ENCODE measurements around the gene PI3.

The PI3 gene

GRCh38 chr20:45183084-45183483 is 8.4 kb downstream of the PI3 start:
- H3K27me3 ChIP-seq: no peaks in the 10 kb centered on the region
- no peaks in the 10 kb centered on the region for H4K20me1 ChIP-seq
- no peak overlapping the region for H3K27ac ChIP-seq
- no peak overlapping the region for H3K4me2 ChIP-seq
- no peaks in the 10 kb centered on the region for H3K9me3 ChIP-seq
- no peak overlapping the region for H3K4me3 ChIP-seq
- H3K4me1 ChIP-seq: no peaks in the 10 kb centered on the region
- no peak for TF ChIP-seq Cebpa-rat (IDR thresholded peaks at IDR 0.05)
- no peaks in the 10 kb centered on the region for H3K36me3 ChIP-seq
- no peak overlapping the region for H3K9ac ChIP-seq

GRCh38 chr20:45187693-45188092 is 13.0 kb downstream of the PI3 start:
- Histone ChIP-seq H3K27ac (no peak overlapping the region), H3K9ac (no peak overlapping the region), H3K4me3 (no peak overlapping the region), H3K4me1 (no peaks in the 10 kb centered on the region), H3K36me3 (no peaks in the 10 kb centered on the region), H4K20me1 (no peaks in the 10 kb centered on the region), H3K27me3 (no peaks in the 10 kb centered on the region), H3K4me2 (no peak overlapping the region), H3K9me3 (no peaks in the 10 kb centered on the region)
- no peak for TF ChIP-seq Cebpa-rat (IDR thresholded peaks at IDR 0.05)

GRCh38 chr20:45189067-45189609 is 14.4 kb downstream of the PI3 start:
- Histone ChIP-seq H3K9me3 (no peaks in the 10 kb centered on the region), H3K4me2 (no peak overlapping the region), H3K4me1 (no peaks in the 10 kb centered on the region), H3K27me3 (no peaks in the 10 kb centered on the region), H3K9ac (no peak overlapping the region), H4K20me1 (no peaks in the 10 kb centered on the region), H3K27ac (no peak overlapping the region), H3K36me3 (no peaks in the 10 kb centered on the region), H3K4me3 (no peak overlapping the region)
- TF ChIP-seq Cebpa-rat (IDR thresholded peaks at IDR 0.05): no peak

- no peaks in the 10 kb centered on the region for H3K4me1 ChIP-seq
- no peaks in the 10 kb centered on the region for H3K36me3 ChIP-seq
- no peaks in the 10 kb centered on the region for H3K27me3 ChIP-seq
- no peaks in the 10 kb centered on the region for H3K9me3 ChIP-seq
- no peak overlapping the region for H3K4me2 ChIP-seq
- no peak for TF ChIP-seq Cebpa-rat (IDR thresholded peaks at IDR 0.05)
- no peak overlapping the region for H3K4me3 ChIP-seq
- no peak overlapping the region for H3K27ac ChIP-seq
- no peak overlapping the region for H3K9ac ChIP-seq
- H4K20me1 ChIP-seq: no peaks in the 10 kb centered on the region
Observed at GRCh38 chr20:45189861-45190260, 15.2 kb downstream of the PI3 start.

- H4K20me1 ChIP-seq: no peaks in the 10 kb centered on the region
- TF ChIP-seq Cebpa-rat (IDR thresholded peaks at IDR 0.05): no peak
- no peak overlapping the region for H3K27ac ChIP-seq
- no peak overlapping the region for H3K9ac ChIP-seq
- no peaks in the 10 kb centered on the region for H3K9me3 ChIP-seq
- H3K4me1 ChIP-seq: no peaks in the 10 kb centered on the region
- H3K4me3 ChIP-seq: no peak overlapping the region
- H3K4me2 ChIP-seq: no peak overlapping the region
- no peaks in the 10 kb centered on the region for H3K36me3 ChIP-seq
- H3K27me3 ChIP-seq: no peaks in the 10 kb centered on the region
Observed at GRCh38 chr20:45191926-45192325, 17.2 kb downstream of the PI3 start.

- no peak overlapping the region for H3K4me2 ChIP-seq
- H3K4me1 ChIP-seq: no peaks in the 10 kb centered on the region
- H4K20me1 ChIP-seq: no peaks in the 10 kb centered on the region
- no peaks in the 10 kb centered on the region for H3K36me3 ChIP-seq
- no peak overlapping the region for H3K4me3 ChIP-seq
- no peaks in the 10 kb centered on the region for H3K27me3 ChIP-seq
- H3K27ac ChIP-seq: no peak overlapping the region
- TF ChIP-seq Cebpa-rat (IDR thresholded peaks at IDR 0.05): no peak
- H3K9me3 ChIP-seq: no peaks in the 10 kb centered on the region
- no peak overlapping the region for H3K9ac ChIP-seq
Observed at GRCh38 chr20:45193331-45193730, 18.6 kb downstream of the PI3 start.

- no peak within 1 kb of the TSS for H3K9ac ChIP-seq
- H3K36me3 ChIP-seq: no peaks in the 10 kb centered on the region
- H3K4me3 ChIP-seq: no peak within 1 kb of the TSS
- H3K27me3 ChIP-seq: no peaks in the 10 kb centered on the region
- no peak within 1 kb of the TSS for H3K27ac ChIP-seq
- no peak for TF ChIP-seq Cebpa-rat (IDR thresholded peaks at IDR 0.05)
- no peaks in the 10 kb centered on the region for H3K4me1 ChIP-seq
- no peaks in the 10 kb centered on the region for H3K9me3 ChIP-seq
- no peaks in the 10 kb centered on the region for H4K20me1 ChIP-seq
- no peak within 1 kb of the TSS for H3K4me2 ChIP-seq
Observed at GRCh38 chr20:45206725-45207124, 32.0 kb downstream of the PI3 start, which contains the start of gene SEMG1. Gene SEMG1 (plus strand): TSS chr20:45207033. CDS start chr20:45207054, 21 bp downstream.

- H3K27me3 ChIP-seq: no peaks in the 10 kb centered on the region
- no peak overlapping the region for H3K27ac ChIP-seq
Observed at GRCh38 chr20:45209924-45210323, 35.2 kb downstream of the PI3 start.

GRCh38 chr20:45211569-45212474 is 37.1 kb downstream of the PI3 start:
- no peaks in the 10 kb centered on the region for H3K4me1 ChIP-seq
- H3K27me3 ChIP-seq: no peaks in the 10 kb centered on the region
- no peak for TF ChIP-seq Cebpa-rat (IDR thresholded peaks at IDR 0.05)
- H3K9ac ChIP-seq: no peak overlapping the region
- no peaks in the 10 kb centered on the region for H3K9me3 ChIP-seq
- no peak overlapping the region for H3K4me2 ChIP-seq
- H3K4me3 ChIP-seq: no peak overlapping the region
- no peaks in the 10 kb centered on the region for H3K36me3 ChIP-seq
- no peak overlapping the region for H3K27ac ChIP-seq
- no peaks in the 10 kb centered on the region for H4K20me1 ChIP-seq

More at GRCh38 chr20:45209924-45210323, 35.2 kb downstream of the PI3 start:
- Histone ChIP-seq H4K20me1 (no peaks in the 10 kb centered on the region), H3K4me1 (no peaks in the 10 kb centered on the region), H3K9me3 (no peaks in the 10 kb centered on the region), H3K36me3 (no peaks in the 10 kb centered on the region), H3K9ac (no peak overlapping the region), H3K4me3 (no peak overlapping the region), H3K4me2 (no peak overlapping the region)
- no peak for TF ChIP-seq Cebpa-rat (IDR thresholded peaks at IDR 0.05)

GRCh38 chr20:45212836-45213235 is 38.1 kb downstream of the PI3 start:
- H3K4me2 ChIP-seq: no peak overlapping the region
- no peaks in the 10 kb centered on the region for H4K20me1 ChIP-seq
- TF ChIP-seq Cebpa-rat (IDR thresholded peaks at IDR 0.05): no peak
- no peak overlapping the region for H3K4me3 ChIP-seq
- H3K27me3 ChIP-seq: no peaks in the 10 kb centered on the region
- no peaks in the 10 kb centered on the region for H3K36me3 ChIP-seq
- H3K27ac ChIP-seq: no peak overlapping the region
- no peaks in the 10 kb centered on the region for H3K4me1 ChIP-seq
- H3K9me3 ChIP-seq: no peaks in the 10 kb centered on the region
- no peak overlapping the region for H3K9ac ChIP-seq

Data from BLaER1 (cell line).